Measurements from ENCODE around the gene OR4D6. TPM values are rescaled to one million over a fixed set of nuclear protein-coding genes. Genes with fewer than 3 reads are reported as not detected.

OR4D6 gene
- not detected in 2 replicates for total RNA-seq (2021)
- long read RNA-seq, result 0 reads

- no peaks in the 10 kb centered on the region for H3K27me3 ChIP-seq (ENCODE audit: insufficient read depth, low read length)
Observed at GRCh38 chr11:59456661-59457060, at the start of gene OR4D6. Gene OR4D6, plus strand, starts transcription at chr11:59456961. Its CDS starts 0 bp downstream, at chr11:59456961.

More at GRCh38 chr11:59456661-59457060, at the start of gene OR4D6:
- no peak within 1 kb of the TSS for H2AFZ ChIP-seq (ENCODE audit: low read length)
- no peak within 1 kb of the TSS for H4K8ac ChIP-seq (replicated peaks; ENCODE audit: insufficient read length, low read depth, low read length)
- H3K23me2 ChIP-seq (ENCODE audit: insufficient read length, low read depth, low read length, poor library complexity, severe bottlenecking), result no peaks in the 10 kb centered on the region
- Mint-ChIP-seq H3K27me3 (ENCODE audit: low read depth) (no peaks in the 10 kb centered on the region), H3K4me3 (no peak within 1 kb of the TSS), H3K27ac (no peak within 1 kb of the TSS), H3K36me3 (ENCODE audit: insufficient read depth in 1 of 3, low read depth in 3 of 3) (no peaks in the 10 kb centered on the region), H3K4me1 (peaks cover 3% of the 10 kb centered on the region in 2 experiments; a peak in 3 of 4 replicates), H3K9me3 (peaks cover 0 to 3% of the 10 kb centered on the region in 2 experiments; a peak in 2 of 5 replicates)
- no peak within 1 kb of the TSS for H3K4me2 ChIP-seq (ENCODE audit: insufficient read depth, insufficient read length, low read length)
- H3T11ph ChIP-seq (ENCODE audit: low read length), result no peak within 1 kb of the TSS
- H2BK12ac ChIP-seq (ENCODE audit: insufficient read length, low read depth, low read length), result no peak within 1 kb of the TSS
- H3K79me1 ChIP-seq (ENCODE audit: insufficient read depth, low read depth, low read length, poor library complexity, severe bottlenecking), result no peaks in the 10 kb centered on the region
- H3K18ac ChIP-seq (ENCODE audit: insufficient read length, low read depth, low read length), result no peak within 1 kb of the TSS
- H4K91ac ChIP-seq (ENCODE audit: insufficient read length, low read depth, low read length), result no peak within 1 kb of the TSS
- no peak within 1 kb of the TSS for H4K5ac ChIP-seq (ENCODE audit: insufficient read length, low read depth, low read length)
- no peak within 1 kb of the TSS for H2BK15ac ChIP-seq (ENCODE audit: low read depth, low read length)
- H3K27ac ChIP-seq (ENCODE audit: insufficient read length, low read depth, low read length), result no peak within 1 kb of the TSS
- no peak within 1 kb of the TSS for H3K9ac ChIP-seq (ENCODE audit: extremely low read depth, insufficient read length, low read length)
- no peak within 1 kb of the TSS for H2BK5ac ChIP-seq (ENCODE audit: insufficient read length, low read length)
- H4K20me1 ChIP-seq (ENCODE audit: control insufficient read depth, insufficient read depth, insufficient read length), result no peaks in the 10 kb centered on the region
- H3K56ac ChIP-seq (ENCODE audit: insufficient read length, low read depth, low read length), result no peak within 1 kb of the TSS
- H3K4ac ChIP-seq (ENCODE audit: low read depth, low read length), result no peak within 1 kb of the TSS
- no peak within 1 kb of the TSS for H2BK20ac ChIP-seq (ENCODE audit: low read depth, low read length, poor library complexity, severe bottlenecking)
- no peaks in the 10 kb centered on the region for H3K4me1 ChIP-seq (ENCODE audit: insufficient read depth, low read length)
- DNase-seq, result no peak
- no peaks in the 10 kb centered on the region for H3K9me3 ChIP-seq (ENCODE audit: control insufficient read depth, low read depth, low read length)
- no peak within 1 kb of the TSS for H2BK120ac ChIP-seq (ENCODE audit: low read depth, low read length, poor library complexity, severe bottlenecking)
- H3K14ac ChIP-seq (ENCODE audit: insufficient read depth, low read length), result no peak within 1 kb of the TSS
- WGBS (ENCODE audit: extremely low coverage, insufficient read length, low lambda C conversion rate), result no CpG with 5 or more reads among the region's 2 CpGs
- no peak within 1 kb of the TSS for H3K23ac ChIP-seq (ENCODE audit: insufficient read length, low read depth, low read length)
- H2AK5ac ChIP-seq (ENCODE audit: insufficient read length, low read length), result no peak within 1 kb of the TSS
- no peak for TF ChIP-seq CTCF (conservative IDR thresholded peaks at IDR 0.05)
- H3K79me2 ChIP-seq (ENCODE audit: insufficient read depth, low read length), result no peaks in the 10 kb centered on the region
